OCI-LY3 (cell line): Measurements from ENCODE around the gene PDE7B.

Experiments
- H2AFZ ChIP-seq: fragments of 200-600, 300-600 bp; shearing (Covaris generic); 2 replicates; pipeline ENCODE4 v1.6.0; 2014; ENCODE audit warnings: antibody characterized with exemption, low read depth, low read length
- H3K27ac ChIP-seq: fragments of 200-600, 300-600 bp; sonication (generic); 2 replicates; pipeline ENCODE4 v1.5.1; 2014; ENCODE audit warnings: mild to moderate bottlenecking, low read length, moderate library complexity, mixed read lengths
- H3K27me3 ChIP-seq: fragments of 200-600, 300-600 bp; sonication (generic); 2 replicates; pipeline ENCODE4 v1.6.1; 2014; ENCODE audit warnings: low read depth, low read length, mixed read lengths
- H3K36me3 ChIP-seq: fragments of 200-600, 300-600 bp; sonication (generic); replicated peaks from 2 replicates; pipeline ENCODE3; 2014; ENCODE audit warnings: low read depth, low read length, mixed read lengths
- H3K4me1 ChIP-seq: fragments of 300-600, 200-600 bp; sonication (generic); 2 replicates; pipeline ENCODE4 v1.6.1; 2014; ENCODE audit warnings: low read length, mixed read lengths
- H3K4me2 ChIP-seq: fragments of 200-600, 300-600 bp; sonication (generic); 2 replicates; pipeline ENCODE4 v1.6.1; 2014; ENCODE audit warnings: low read length, mixed read lengths
- H3K4me3 ChIP-seq: fragments of 300-600, 200-600 bp; sonication (generic); 2 replicates; pipeline ENCODE4 v1.5.1; 2014; ENCODE audit warnings: antibody characterized with exemption, mild to moderate bottlenecking, low read length, moderate library complexity
- H3K79me2 ChIP-seq: fragments of 300-600, 200-600 bp; shearing (Covaris generic); 2 replicates; pipeline ENCODE4 v1.6.1; 2014; ENCODE audit warnings: mild to moderate bottlenecking, low read length, mixed read lengths
- H3K9ac ChIP-seq: fragments of 300-600, 200-600 bp; shearing (Covaris generic); 2 replicates; pipeline ENCODE4 v1.6.0; 2014; ENCODE audit warnings: mild to moderate bottlenecking, low read length, moderate library complexity
- H3K9me3 ChIP-seq: fragments of 200-600, 300-600 bp; shearing (Covaris generic); 2 replicates; pipeline ENCODE4 v1.6.1; 2014; ENCODE audit warnings: low read length, mixed read lengths; ENCODE audit not compliant: insufficient read depth
- H4K20me1 ChIP-seq: fragments of 200-600, 300-600 bp; sonication (generic); 2 replicates; pipeline ENCODE4 v1.6.1; 2016; ENCODE audit warnings: low read length, mixed read lengths; ENCODE audit not compliant: insufficient read depth
- EZH2phosphoT487 ChIP-seq: fragments of 200-600 bp; shearing (Covaris generic); IDR thresholded peaks from 2 replicates; pipeline ENCODE4 v1.6.1; 2018; ENCODE audit warnings: antibody characterized with exemption, mixed run types, low read depth
- TF ChIP-seq, protein P1 (sequence below): fragments of 200-600, 300-600 bp; sonication (generic); IDR thresholded peaks from 2 replicates; pipeline ENCODE4 v1.5.1; 2014; ENCODE audit warnings: antibody characterized with exemption, low read length, low read depth

Gene PDE7B

DNA sequence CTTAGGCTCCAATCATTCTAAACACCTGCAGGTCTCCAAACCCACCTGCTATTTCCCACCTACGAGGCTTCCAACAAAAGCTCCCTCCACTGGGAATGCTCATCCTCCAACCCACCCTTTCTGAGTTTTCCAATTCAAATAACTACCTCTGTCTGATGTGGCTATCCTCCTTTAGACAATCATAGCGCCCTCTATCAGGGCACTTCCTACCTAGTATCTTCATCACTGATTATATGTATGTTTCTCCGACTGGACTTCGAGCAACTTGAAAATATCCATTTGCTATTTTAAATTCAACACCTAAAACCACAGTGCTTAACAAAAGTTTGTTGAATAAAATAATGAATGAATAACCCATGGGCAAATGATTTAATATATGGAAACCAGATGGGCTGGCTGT is 357.3 kb downstream of the PDE7B start:
- Histone ChIP-seq H2AFZ (no peak overlapping the region), H3K27me3 (no peaks in the 10 kb centered on the region), H3K36me3 (no peaks in the 10 kb centered on the region), H3K4me2 (no peak overlapping the region), H3K79me2 (no peaks in the 10 kb centered on the region), H3K4me1 (no peaks in the 10 kb centered on the region), H3K9ac (no peak overlapping the region), H3K4me3 (no peak overlapping the region), H3K9me3 (no peaks in the 10 kb centered on the region), H3K27ac (no peak overlapping the region), H4K20me1 (no peaks in the 10 kb centered on the region)
- TF ChIP-seq, protein P1, sequence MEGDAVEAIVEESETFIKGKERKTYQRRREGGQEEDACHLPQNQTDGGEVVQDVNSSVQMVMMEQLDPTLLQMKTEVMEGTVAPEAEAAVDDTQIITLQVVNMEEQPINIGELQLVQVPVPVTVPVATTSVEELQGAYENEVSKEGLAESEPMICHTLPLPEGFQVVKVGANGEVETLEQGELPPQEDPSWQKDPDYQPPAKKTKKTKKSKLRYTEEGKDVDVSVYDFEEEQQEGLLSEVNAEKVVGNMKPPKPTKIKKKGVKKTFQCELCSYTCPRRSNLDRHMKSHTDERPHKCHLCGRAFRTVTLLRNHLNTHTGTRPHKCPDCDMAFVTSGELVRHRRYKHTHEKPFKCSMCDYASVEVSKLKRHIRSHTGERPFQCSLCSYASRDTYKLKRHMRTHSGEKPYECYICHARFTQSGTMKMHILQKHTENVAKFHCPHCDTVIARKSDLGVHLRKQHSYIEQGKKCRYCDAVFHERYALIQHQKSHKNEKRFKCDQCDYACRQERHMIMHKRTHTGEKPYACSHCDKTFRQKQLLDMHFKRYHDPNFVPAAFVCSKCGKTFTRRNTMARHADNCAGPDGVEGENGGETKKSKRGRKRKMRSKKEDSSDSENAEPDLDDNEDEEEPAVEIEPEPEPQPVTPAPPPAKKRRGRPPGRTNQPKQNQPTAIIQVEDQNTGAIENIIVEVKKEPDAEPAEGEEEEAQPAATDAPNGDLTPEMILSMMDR = no peak
- TF ChIP-seq EZH2phosphoT487 = no peak

DNA sequence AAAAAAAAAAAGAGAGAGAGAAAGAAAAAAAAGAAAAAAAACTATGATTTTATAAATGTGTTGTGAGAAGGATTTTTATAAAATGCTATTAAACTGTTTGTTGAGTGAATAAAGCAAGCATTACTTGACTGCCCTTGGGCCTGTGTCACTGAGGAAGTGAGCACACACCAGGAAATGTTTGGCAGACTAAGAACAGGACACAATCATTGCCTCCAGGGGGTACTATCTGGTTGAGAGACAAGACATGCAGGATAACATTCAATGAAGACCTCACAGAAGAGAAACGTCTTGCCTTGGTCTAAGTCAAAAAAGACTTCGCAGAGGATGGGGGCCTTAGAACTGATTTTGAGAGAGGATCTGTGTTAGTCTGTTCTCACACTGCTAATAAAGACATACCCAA is 358.0 kb downstream of the PDE7B start:
- Histone ChIP-seq H3K27ac (no peak overlapping the region), H2AFZ (no peak overlapping the region), H3K4me3 (no peak overlapping the region), H3K36me3 (no peaks in the 10 kb centered on the region), H3K79me2 (no peaks in the 10 kb centered on the region), H3K4me2 (no peak overlapping the region), H3K9me3 (no peaks in the 10 kb centered on the region), H3K9ac (no peak overlapping the region), H4K20me1 (no peaks in the 10 kb centered on the region), H3K4me1 (no peaks in the 10 kb centered on the region), H3K27me3 (no peaks in the 10 kb centered on the region)
- TF ChIP-seq EZH2phosphoT487 = no peak
- TF ChIP-seq, protein P1 = no peak

DNA sequence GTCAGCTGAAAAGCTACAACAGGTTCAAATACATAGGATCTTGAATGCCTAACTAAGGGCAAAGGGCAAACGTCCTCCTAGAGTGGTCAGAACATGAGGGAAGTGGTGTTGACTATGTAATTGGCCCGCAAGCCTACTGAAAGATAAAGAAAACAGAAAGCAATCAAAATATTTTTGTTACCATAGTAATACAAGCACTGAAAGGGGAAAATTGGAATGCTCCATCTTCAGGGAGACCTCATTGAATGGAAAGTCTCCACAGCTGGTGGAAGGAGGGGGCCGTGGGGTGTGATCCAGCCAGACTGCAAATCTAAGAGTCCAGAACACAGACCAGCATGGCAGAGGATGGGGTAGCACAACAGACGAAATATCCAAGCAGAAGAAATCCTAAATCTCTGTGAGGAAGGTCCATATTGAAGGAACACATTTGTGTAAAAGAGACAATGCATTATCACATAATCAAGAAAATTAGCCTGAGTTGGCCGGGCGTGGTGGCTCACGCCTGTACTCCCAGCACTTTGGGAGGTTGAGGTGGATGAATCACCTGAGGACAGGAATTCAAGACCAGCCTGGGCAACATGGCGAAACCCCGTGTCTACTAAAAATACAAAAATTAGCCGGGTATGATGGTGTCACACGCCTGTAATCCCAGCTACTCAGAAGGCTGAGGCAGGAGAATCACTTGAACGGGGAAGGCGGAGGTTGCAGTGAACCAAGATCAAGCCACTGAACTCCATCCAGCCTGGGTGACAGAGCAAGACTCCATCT is 359.1 kb downstream of the PDE7B start:
- Histone ChIP-seq H2AFZ (no peak overlapping the region), H3K4me3 (no peak overlapping the region), H4K20me1 (no peaks in the 10 kb centered on the region), H3K79me2 (no peaks in the 10 kb centered on the region), H3K27ac (no peak overlapping the region), H3K4me1 (no peaks in the 10 kb centered on the region), H3K4me2 (no peak overlapping the region), H3K36me3 (no peaks in the 10 kb centered on the region), H3K27me3 (no peaks in the 10 kb centered on the region), H3K9me3 (no peaks in the 10 kb centered on the region), H3K9ac (no peak overlapping the region)
- TF ChIP-seq EZH2phosphoT487 = no peak
- TF ChIP-seq, protein P1 = no peak

DNA sequence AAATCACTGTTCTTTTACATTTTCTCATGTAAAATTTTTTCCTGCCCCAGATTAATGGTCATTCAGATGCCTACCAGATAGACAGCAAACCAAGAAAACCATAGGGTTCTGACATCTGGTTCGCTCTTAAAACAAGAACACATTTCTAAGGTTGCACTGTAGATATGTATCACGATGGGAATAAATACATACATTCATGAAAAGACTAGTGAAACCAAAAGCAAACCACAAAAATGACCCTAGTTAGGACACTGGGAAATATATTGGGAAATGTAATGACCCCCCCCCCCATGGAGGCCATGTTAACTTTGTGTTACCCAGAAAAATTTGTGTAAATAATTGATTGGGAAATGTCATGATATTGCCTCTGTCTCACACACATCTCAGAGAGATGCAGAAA is 361.1 kb downstream of the PDE7B start:
- no peaks in the 10 kb centered on the region for H3K27me3 ChIP-seq
- no peaks in the 10 kb centered on the region for H3K9me3 ChIP-seq
- no peak overlapping the region for H2AFZ ChIP-seq
- no peaks in the 10 kb centered on the region for H3K79me2 ChIP-seq
- no peaks in the 10 kb centered on the region for H3K36me3 ChIP-seq
- H3K4me3 ChIP-seq = no peak overlapping the region
- H3K27ac ChIP-seq = no peak overlapping the region
- no peaks in the 10 kb centered on the region for H4K20me1 ChIP-seq
- no peaks in the 10 kb centered on the region for H3K4me1 ChIP-seq
- no peak overlapping the region for H3K9ac ChIP-seq
- no peak overlapping the region for H3K4me2 ChIP-seq
- no peak for TF ChIP-seq EZH2phosphoT487
- TF ChIP-seq, protein P1 = no peak
